RCC 7860 (cell line): ENCODE results near the gene MACIR.

ENCODE experiments used
- DNase-seq: peaks from one replicate; pipeline ENCODE4 v3.0.0-alpha.2; 2015; ENCODE audit warnings: low spot score
- FAIRE-seq: peaks from 2 replicates; lab custom pipeline; 2012; peaks lifted over from hg19 to GRCh38; lab: Jason Lieb, UNC

Gene MACIR

DNA sequence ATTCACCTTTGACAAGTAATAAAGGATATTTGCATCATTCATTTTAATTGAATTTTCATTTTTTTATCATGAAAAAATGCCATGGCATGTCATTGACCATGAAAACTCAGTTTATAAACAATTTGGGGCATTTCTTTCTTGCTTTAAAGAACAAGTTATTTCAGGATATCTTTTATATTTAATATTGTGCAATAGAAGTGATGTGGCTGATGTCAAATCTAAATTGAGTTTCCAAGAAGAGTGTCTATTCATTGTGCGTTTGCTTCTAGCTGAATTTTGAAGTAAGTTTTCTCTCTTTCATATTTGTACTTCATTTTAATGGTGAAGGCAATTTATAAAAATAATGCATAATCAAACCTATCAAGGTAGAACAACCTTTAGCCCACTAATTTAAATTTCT lies 30.5 kb downstream of the MACIR start:
- DNase-seq: no peak
- no peak for FAIRE-seq

DNA sequence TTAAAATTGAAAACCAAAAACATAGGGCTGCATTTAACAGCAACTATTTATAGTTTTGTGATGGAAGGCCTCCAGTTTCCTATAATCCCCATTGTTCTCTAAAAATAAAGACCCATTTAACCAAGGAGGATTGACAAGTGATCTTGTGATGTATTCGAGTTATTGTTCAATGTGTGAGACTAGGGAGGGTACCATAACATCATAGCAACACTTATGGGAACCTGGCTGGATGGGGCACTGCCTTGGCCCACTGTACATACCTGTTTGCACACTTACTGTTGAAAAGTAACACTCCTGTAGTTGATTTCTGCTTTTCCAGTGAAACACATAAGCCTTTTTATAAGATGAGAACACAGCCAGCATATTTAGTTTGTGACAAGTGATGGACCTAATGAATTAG lies 32.3 kb downstream of the MACIR start:
- no peak for DNase-seq
- no peak for FAIRE-seq

DNA sequence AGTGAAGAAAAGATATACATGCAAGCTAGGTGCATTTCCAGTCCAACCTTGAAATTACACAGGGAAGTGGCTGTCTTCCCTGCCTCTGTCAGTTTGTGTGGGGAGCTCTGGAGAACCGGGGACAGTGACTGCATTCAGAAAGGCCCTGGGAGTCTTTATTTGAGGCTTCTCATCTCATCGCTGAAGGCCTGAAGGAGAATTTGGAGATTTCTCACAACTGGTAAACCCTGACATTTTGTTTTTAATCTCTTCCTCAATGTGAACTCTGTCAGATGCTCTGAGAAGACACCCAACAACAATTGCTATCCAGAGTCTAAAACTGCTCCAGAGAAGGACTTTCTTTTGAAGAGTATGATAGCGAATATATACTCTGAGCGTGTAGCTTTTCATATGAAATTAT lies 33.0 kb downstream of the MACIR start:
- no peak for DNase-seq
- FAIRE-seq: no peak

- DNase-seq (no peak), FAIRE-seq (no peak)
Observed at GRCh38 chr5:103293099-103293498, 34.5 kb downstream of the MACIR start.

- DNase-seq (no peak), FAIRE-seq (no peak)
Observed at GRCh38 chr5:103293719-103294118, 35.2 kb downstream of the MACIR start.

DNA sequence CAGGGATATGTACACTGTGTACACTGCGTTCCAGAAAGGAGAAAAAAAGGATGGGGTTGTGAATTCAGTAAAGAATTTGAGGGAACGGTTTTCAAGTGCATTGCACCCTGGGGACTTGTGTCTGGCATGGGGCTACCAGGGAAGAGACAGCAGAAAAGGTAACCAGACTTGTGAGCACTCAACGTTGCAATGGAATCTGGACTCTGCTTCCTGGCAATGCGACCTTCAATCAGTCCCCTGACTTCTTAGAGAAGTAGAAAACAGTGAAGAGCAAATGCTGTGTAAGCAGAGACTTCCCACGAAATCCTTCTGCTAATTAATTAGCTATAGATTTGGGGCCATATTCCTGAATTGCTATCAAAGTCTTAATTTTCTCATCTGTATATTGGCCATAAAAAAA lies 36.3 kb downstream of the MACIR start:
- FAIRE-seq (no peak), DNase-seq (no peak)

DNA sequence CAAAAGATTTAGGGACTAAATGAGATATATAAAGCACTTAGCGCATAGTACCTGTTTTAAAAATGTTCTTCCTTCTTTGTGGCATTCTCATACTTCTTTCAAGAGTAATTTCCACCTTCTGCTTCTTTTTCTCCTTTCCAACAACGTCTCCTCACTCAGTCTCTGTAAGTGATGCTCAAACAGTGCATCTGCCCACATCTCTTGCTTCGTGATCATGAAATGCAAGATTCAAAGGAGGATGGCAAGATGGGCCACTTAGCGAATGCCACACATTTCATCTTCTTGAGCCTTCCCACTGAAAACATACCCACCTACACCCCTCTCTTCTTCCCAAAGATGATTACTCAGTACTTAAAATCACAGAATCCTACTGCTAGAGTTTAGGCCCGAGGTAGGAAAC lies 36.9 kb downstream of the MACIR start:
- FAIRE-seq: no peak
- no peak for DNase-seq

GRCh38 chr5:103295871-103296270 lies 37.3 kb downstream of the MACIR start:
- FAIRE-seq: no peak
- DNase-seq: no peak

GRCh38 chr5:103298117-103298516 lies 39.6 kb downstream of the MACIR start:
- DNase-seq: no peak

DNA sequence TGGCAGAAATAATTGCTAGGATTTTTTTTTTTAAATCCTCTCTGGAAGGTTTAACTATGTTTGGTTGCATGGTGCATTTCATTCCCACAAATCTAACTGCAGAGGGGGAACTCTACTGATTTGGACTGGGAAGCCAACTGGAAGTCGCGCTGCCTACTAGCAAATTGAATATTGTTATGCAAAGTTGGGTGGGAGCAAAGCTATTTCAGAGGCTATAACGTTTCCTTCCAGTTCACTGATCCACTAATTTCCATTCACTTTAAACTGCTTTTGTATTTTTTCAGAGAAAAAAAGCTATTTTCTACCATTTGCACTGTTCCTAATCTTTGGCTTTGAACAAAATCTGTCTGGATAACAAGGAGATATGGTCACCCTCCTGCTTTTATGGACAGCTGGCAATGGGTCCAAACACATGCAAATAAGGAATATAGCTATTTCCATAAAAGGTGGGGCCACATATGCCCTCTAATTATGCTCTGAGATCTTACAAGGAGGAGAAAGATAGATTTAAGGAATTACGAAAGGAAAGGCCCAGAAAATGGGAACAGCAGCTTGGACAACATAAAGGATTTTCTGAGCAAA lies 40.1 kb downstream of the MACIR start:
- FAIRE-seq: no peak
- DNase-seq: no peak

More at GRCh38 chr5:103298117-103298516, 39.6 kb downstream of the MACIR start:
- FAIRE-seq: no peak

- FAIRE-seq (no peak), DNase-seq (no peak)
Observed at GRCh38 chr5:103305809-103306208, 47.2 kb downstream of the MACIR start.

GRCh38 chr5:103307470-103307869 lies 48.9 kb downstream of the MACIR start:
- DNase-seq (no peak), FAIRE-seq (no peak)

DNA sequence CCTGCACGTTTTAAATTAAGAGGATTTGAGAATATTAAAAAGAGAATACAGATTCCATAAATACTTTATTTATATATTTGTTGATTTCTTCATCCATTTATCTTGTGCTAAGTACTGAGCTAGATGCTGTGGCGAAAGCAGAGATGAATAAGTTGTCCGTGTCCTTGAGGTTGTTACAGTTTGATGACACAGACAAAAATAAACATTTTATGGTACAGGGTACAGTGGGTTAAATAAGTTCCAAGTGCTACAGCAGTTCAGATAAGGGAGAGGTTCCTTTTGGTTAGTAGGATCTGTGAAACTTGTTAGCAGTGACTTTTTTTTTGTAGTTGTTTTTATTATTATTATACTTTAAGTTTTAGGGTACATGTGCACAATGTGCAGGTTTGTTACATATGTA lies 50.2 kb downstream of the MACIR start:
- FAIRE-seq (no peak), DNase-seq (no peak)

DNA sequence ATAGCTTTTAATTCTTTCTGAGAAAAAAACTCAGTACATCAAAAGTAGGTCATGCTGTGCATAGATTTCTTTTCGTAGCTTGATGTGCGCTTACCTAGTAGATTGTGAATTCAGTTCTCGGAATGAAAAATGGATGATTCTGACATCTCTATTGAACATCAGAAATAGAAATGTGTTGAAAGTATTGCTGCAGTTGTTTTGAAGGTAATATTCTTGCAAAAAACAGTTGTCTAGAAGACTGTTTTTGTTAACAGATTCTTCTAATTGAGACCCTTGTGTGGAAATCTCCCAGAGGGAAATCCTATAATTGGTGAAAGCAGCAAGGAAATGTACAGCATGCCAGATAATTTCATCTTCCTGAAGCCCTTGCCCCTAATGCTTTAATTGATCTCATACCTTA lies 54.5 kb downstream of the MACIR start:
- DNase-seq (no peak), FAIRE-seq (no peak)

DNA sequence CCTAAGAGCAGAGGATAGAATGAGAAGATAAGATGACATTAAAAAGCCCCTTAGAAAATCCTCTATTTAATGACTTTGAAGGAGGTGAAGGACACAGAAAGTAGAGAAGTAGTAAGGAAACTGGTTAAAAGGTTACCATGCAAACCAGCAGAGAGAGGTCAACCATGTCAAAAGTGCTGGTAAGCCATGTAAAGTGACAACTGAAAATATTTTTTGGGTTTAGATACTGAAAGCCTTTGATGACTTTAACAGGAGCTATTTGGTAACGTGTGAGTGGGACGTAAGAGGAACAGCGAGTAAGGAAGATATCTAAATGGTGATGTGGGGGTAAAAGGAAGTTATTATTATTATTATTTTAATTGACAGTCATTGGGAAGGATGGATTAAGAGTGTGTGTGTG lies 56.9 kb downstream of the MACIR start:
- FAIRE-seq (no peak), DNase-seq (no peak)

DNA sequence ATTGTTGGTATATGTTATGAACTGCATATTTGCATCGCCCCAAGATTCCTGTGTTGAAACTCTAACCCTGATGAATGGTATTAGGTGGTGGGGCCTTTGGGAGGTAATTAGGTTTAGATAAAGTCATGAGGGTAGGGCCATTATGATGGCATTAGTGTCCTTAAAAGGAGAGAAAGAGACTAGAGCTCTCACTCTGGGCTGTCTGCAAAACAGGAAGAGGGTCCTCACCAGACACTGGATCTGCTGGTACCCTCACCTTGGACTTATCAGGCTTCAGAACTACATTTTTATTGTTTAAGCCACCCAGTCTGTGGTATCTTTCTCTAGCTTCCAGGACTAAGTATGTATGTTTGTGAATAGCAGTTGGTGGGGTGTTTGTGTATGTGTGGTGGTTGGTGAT lies 68.9 kb downstream of the MACIR start:
- FAIRE-seq: no peak
- no peak for DNase-seq

- no peak for FAIRE-seq
- no peak for DNase-seq
Observed at GRCh38 chr5:103327893-103328292, 69.3 kb downstream of the MACIR start.
